HG03342 (cell line): Measurements from ENCODE around the gene COL6A5.
"Not testable (repeated sequence)": the region's sequence is repeated elsewhere in the genome, so short reads cannot be mapped to it uniquely, and the experiment has no call there.

Experiments used
- ATAC-seq: cut with Tn5 transposase; IDR thresholded peaks from one replicate; pipeline ENCODE4 v1.9.1; 2021; ENCODE audit warnings: mild to moderate bottlenecking, moderate library complexity; ENCODE audit not compliant: unreplicated experiment

Gene COL6A5

GRCh38 chr3:130383424-130383823 is 38.0 kb downstream of the COL6A5 start:
- ATAC-seq: no peak

GRCh38 chr3:130384476-130385025 is 39.1 kb downstream of the COL6A5 start:
- no peak for ATAC-seq

GRCh38 chr3:130386604-130387263 is 41.3 kb downstream of the COL6A5 start:
- ATAC-seq: no peak

GRCh38 chr3:130389743-130390478 is 44.4 kb downstream of the COL6A5 start:
- no peak for ATAC-seq

GRCh38 chr3:130392266-130392665 is 46.8 kb downstream of the COL6A5 start:
- ATAC-seq: no peak

- no peak for ATAC-seq
These were observed 48.1 kb downstream of the COL6A5 start for GRCh38 chr3:130393594-130393993.

- ATAC-seq: no peak
These were observed 49.9 kb downstream of the COL6A5 start for GRCh38 chr3:130395331-130395730.

GRCh38 chr3:130395916-130396315 is 50.4 kb downstream of the COL6A5 start:
- ATAC-seq: no peak

GRCh38 chr3:130404401-130404800 is 58.9 kb downstream of the COL6A5 start:
- no peak for ATAC-seq

- ATAC-seq: no peak
These were observed 60.5 kb downstream of the COL6A5 start for GRCh38 chr3:130405956-130406355.

- not testable (repeated sequence) for ATAC-seq
These were observed 62.8 kb downstream of the COL6A5 start for GRCh38 chr3:130408253-130408652.

GRCh38 chr3:130411320-130411719 is 65.8 kb downstream of the COL6A5 start:
- ATAC-seq: no peak

GRCh38 chr3:130412991-130413560 is 67.6 kb downstream of the COL6A5 start:
- no peak for ATAC-seq

GRCh38 chr3:130414457-130414856 is 69.0 kb downstream of the COL6A5 start:
- no peak for ATAC-seq

- no peak for ATAC-seq
These were observed 75.0 kb downstream of the COL6A5 start for GRCh38 chr3:130420466-130420865.

- no peak for ATAC-seq
These were observed 77.6 kb downstream of the COL6A5 start for GRCh38 chr3:130423064-130423463.

- no peak for ATAC-seq
These were observed 79.4 kb downstream of the COL6A5 start for GRCh38 chr3:130424837-130425236.

- ATAC-seq: no peak
These were observed 80.0 kb downstream of the COL6A5 start for GRCh38 chr3:130425484-130425883.

GRCh38 chr3:130426206-130426605 is 80.7 kb downstream of the COL6A5 start:
- no peak for ATAC-seq

- ATAC-seq: no peak
These were observed 83.6 kb downstream of the COL6A5 start for GRCh38 chr3:130428871-130429712.

GRCh38 chr3:130429713-130430023 is 84.2 kb downstream of the COL6A5 start:
- ATAC-seq: no peak
